T-helper 1 cell treated with Interleukin-12 subunit alpha and Interleukin-12 subunit beta and Interleukin-4 antibody, amounts not matched to agents 30 μg/mL and 1 μg/mL, for 36 hours (primary cell): ENCODE measurements around the gene PKNOX2.

Experiments used
- H3K27ac Mint-ChIP-seq: one replicate; pipeline ENCODE4 v1.8.0; 2021; ENCODE audit warnings: mild to moderate bottlenecking, mixed read lengths
- H3K27me3 Mint-ChIP-seq: one replicate; pipeline ENCODE4 v1.8.0; 2021; ENCODE audit warnings: low read depth, mixed read lengths
- H3K36me3 Mint-ChIP-seq: one replicate; pipeline ENCODE4 v1.8.0; 2021; ENCODE audit warnings: low read depth, mixed read lengths
- H3K4me1 Mint-ChIP-seq: one replicate; pipeline ENCODE4 v1.8.0; 2021; ENCODE audit warnings: low read depth, mixed read lengths
- H3K4me3 Mint-ChIP-seq: one replicate; pipeline ENCODE4 v1.8.0; 2021; ENCODE audit warnings: mild to moderate bottlenecking, moderate library complexity, mixed read lengths
- H3K9me3 Mint-ChIP-seq: one replicate; pipeline ENCODE4 v1.8.0; 2021; ENCODE audit warnings: mixed read lengths

PKNOX2 gene

GRCh38 chr11:125342281-125342930, 177.9 kb downstream of the PKNOX2 start:
- H3K27me3 Mint-ChIP-seq: peaks cover 13% of the 10 kb centered on the region
- H3K4me1 Mint-ChIP-seq: no peaks in the 10 kb centered on the region
- no peaks in the 10 kb centered on the region for H3K9me3 Mint-ChIP-seq
- no peak overlapping the region for H3K4me3 Mint-ChIP-seq
- no peak overlapping the region for H3K27ac Mint-ChIP-seq
- no peaks in the 10 kb centered on the region for H3K36me3 Mint-ChIP-seq

GRCh38 chr11:125343086-125343717, 178.7 kb downstream of the PKNOX2 start:
- no peak overlapping the region for H3K27ac Mint-ChIP-seq
- no peaks in the 10 kb centered on the region for H3K9me3 Mint-ChIP-seq
- no peaks in the 10 kb centered on the region for H3K4me1 Mint-ChIP-seq
- peaks cover 13% of the 10 kb centered on the region for H3K27me3 Mint-ChIP-seq
- H3K4me3 Mint-ChIP-seq: no peak overlapping the region
- no peaks in the 10 kb centered on the region for H3K36me3 Mint-ChIP-seq

GRCh38 chr11:125343718-125344131, 179.2 kb downstream of the PKNOX2 start:
- Mint-ChIP-seq H3K4me3 (no peak overlapping the region), H3K9me3 (no peaks in the 10 kb centered on the region), H3K4me1 (no peaks in the 10 kb centered on the region), H3K27me3 (peaks cover 13% of the 10 kb centered on the region), H3K36me3 (no peaks in the 10 kb centered on the region), H3K27ac (no peak overlapping the region)

- Mint-ChIP-seq H3K4me1 (no peaks in the 10 kb centered on the region), H3K4me3 (no peak overlapping the region), H3K27ac (no peak overlapping the region), H3K9me3 (no peaks in the 10 kb centered on the region), H3K27me3 (peaks cover 10% of the 10 kb centered on the region), H3K36me3 (no peaks in the 10 kb centered on the region)
Measured at GRCh38 chr11:125344846-125345420, 180.4 kb downstream of the PKNOX2 start.

GRCh38 chr11:125345421-125346178, 181.0 kb downstream of the PKNOX2 start:
- Mint-ChIP-seq H3K27me3 (peaks cover 9% of the 10 kb centered on the region), H3K9me3 (no peaks in the 10 kb centered on the region), H3K4me1 (no peaks in the 10 kb centered on the region)

GRCh38 chr11:125346179-125346530, 181.6 kb downstream of the PKNOX2 start:
- H3K9me3 Mint-ChIP-seq: no peaks in the 10 kb centered on the region
- H3K36me3 Mint-ChIP-seq: no peaks in the 10 kb centered on the region

More at GRCh38 chr11:125345421-125346178, 181.0 kb downstream of the PKNOX2 start:
- Mint-ChIP-seq H3K27ac (no peak overlapping the region), H3K36me3 (no peaks in the 10 kb centered on the region), H3K4me3 (no peak overlapping the region)

GRCh38 chr11:125346565-125347260, 182.2 kb downstream of the PKNOX2 start:
- H3K9me3 Mint-ChIP-seq: no peaks in the 10 kb centered on the region
- no peaks in the 10 kb centered on the region for H3K36me3 Mint-ChIP-seq
- no peaks in the 10 kb centered on the region for H3K4me1 Mint-ChIP-seq
- H3K27me3 Mint-ChIP-seq: peaks cover 10% of the 10 kb centered on the region
- H3K27ac Mint-ChIP-seq: no peak overlapping the region
- H3K4me3 Mint-ChIP-seq: no peak overlapping the region

More at GRCh38 chr11:125346179-125346530, 181.6 kb downstream of the PKNOX2 start:
- Mint-ChIP-seq H3K4me3 (no peak overlapping the region), H3K27me3 (peaks cover 9% of the 10 kb centered on the region), H3K27ac (no peak overlapping the region), H3K4me1 (no peaks in the 10 kb centered on the region)

- no peak overlapping the region for H3K4me3 Mint-ChIP-seq
- no peaks in the 10 kb centered on the region for H3K4me1 Mint-ChIP-seq
- no peaks in the 10 kb centered on the region for H3K9me3 Mint-ChIP-seq
- peaks cover 15% of the 10 kb centered on the region for H3K27me3 Mint-ChIP-seq
- H3K36me3 Mint-ChIP-seq: no peaks in the 10 kb centered on the region
- no peak overlapping the region for H3K27ac Mint-ChIP-seq
Measured at GRCh38 chr11:125347261-125347585, 182.7 kb downstream of the PKNOX2 start.

GRCh38 chr11:125348141-125348651, 183.6 kb downstream of the PKNOX2 start:
- Mint-ChIP-seq H3K27ac (no peak overlapping the region), H3K4me3 (no peak overlapping the region), H3K27me3 (peaks cover 15% of the 10 kb centered on the region), H3K9me3 (no peaks in the 10 kb centered on the region), H3K36me3 (no peaks in the 10 kb centered on the region), H3K4me1 (no peaks in the 10 kb centered on the region)

GRCh38 chr11:125348674-125349309, 184.2 kb downstream of the PKNOX2 start:
- Mint-ChIP-seq H3K27ac (no peak overlapping the region), H3K36me3 (no peaks in the 10 kb centered on the region), H3K4me3 (no peak overlapping the region), H3K9me3 (no peaks in the 10 kb centered on the region), H3K27me3 (peaks cover 10% of the 10 kb centered on the region), H3K4me1 (no peaks in the 10 kb centered on the region)

- Mint-ChIP-seq H3K9me3 (no peaks in the 10 kb centered on the region), H3K36me3 (no peaks in the 10 kb centered on the region), H3K27me3 (peaks cover 10% of the 10 kb centered on the region), H3K4me3 (no peak overlapping the region), H3K27ac (no peak overlapping the region), H3K4me1 (no peaks in the 10 kb centered on the region)
Measured at GRCh38 chr11:125350206-125351032, 185.9 kb downstream of the PKNOX2 start.

GRCh38 chr11:125351033-125351867, 186.7 kb downstream of the PKNOX2 start:
- no peaks in the 10 kb centered on the region for H3K36me3 Mint-ChIP-seq
- H3K9me3 Mint-ChIP-seq: no peaks in the 10 kb centered on the region
- no peak overlapping the region for H3K4me3 Mint-ChIP-seq
- H3K4me1 Mint-ChIP-seq: no peaks in the 10 kb centered on the region
- peaks cover 6% of the 10 kb centered on the region for H3K27me3 Mint-ChIP-seq
- H3K27ac Mint-ChIP-seq: no peak overlapping the region

- Mint-ChIP-seq H3K4me1 (no peaks in the 10 kb centered on the region), H3K36me3 (no peaks in the 10 kb centered on the region), H3K4me3 (no peak overlapping the region), H3K27ac (no peak overlapping the region), H3K27me3 (peaks cover 6% of the 10 kb centered on the region), H3K9me3 (no peaks in the 10 kb centered on the region)
Measured at GRCh38 chr11:125351868-125352250, 187.3 kb downstream of the PKNOX2 start.
